ENCODE results near the gene ZNF337. TPM values are rescaled to one million over a fixed set of nuclear protein-coding genes. Genes with fewer than 3 reads are reported as not detected.

ZNF337 gene
- total and polyA plus RNA-seq, 2 donors (not counting 1 experiment from before 2014, with no cell fraction given): 16.2 to 24.7 TPM

DNA sequence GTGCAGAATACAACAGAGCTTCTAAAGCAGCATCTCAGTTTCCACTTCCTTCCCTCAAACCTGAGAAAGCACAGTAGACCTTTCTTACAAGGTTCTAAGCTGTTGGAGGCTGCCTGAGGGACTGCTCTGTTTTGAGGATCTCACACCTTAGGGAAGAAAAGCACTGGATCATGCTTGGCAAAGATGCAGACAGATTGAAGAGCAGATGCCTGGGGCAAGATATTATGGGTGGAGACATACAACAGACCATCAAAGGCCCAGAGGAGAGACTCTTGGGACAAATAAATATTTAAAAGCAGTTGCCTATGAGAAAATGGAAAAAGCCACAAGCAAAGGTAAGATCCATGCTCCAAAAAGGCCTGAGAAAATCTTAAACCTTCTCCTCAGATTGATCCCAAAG lies 6.2 kb downstream of the ZNF337 start:
- H3K27ac Mint-ChIP-seq: no peak overlapping the region
- peaks cover 6% of the 10 kb centered on the region for H3K79me2 ChIP-seq (ENCODE audit: control insufficient read depth, insufficient read depth, low read length)
- CTCF ChIA-PET: no interaction called here

More for the DNA sequence above, 6.2 kb downstream of the ZNF337 start:
- peaks cover 16% of the 10 kb centered on the region for H3K4me1 Mint-ChIP-seq
- H3K27ac ChIP-seq (ENCODE audit: low read length in 2 of 2): no peak overlapping the region
- H2AFZ ChIP-seq (ENCODE audit: insufficient read depth, low read depth, low read length, poor library complexity, severe bottlenecking): no peak overlapping the region
- no peak overlapping the region for H3K4me3 Mint-ChIP-seq
- no peaks in the 10 kb centered on the region for H3K9me3 ChIP-seq (ENCODE audit: control extremely low read depth in 1 of 3, control insufficient read depth in 2 of 3, insufficient read depth in 1 of 3, low read length in 2 of 3)
- peaks cover 0 to 4% of the 10 kb centered on the region in 2 donors for H3K4me1 ChIP-seq (ENCODE audit: control insufficient read depth in 2 of 2, insufficient read depth in 2 of 2, low read length in 2 of 2)
- POLR2A ChIA-PET: no interaction called here
- H3K27me3 Mint-ChIP-seq: no peaks in the 10 kb centered on the region
- H3K36me3 ChIP-seq (replicated peaks in 1 of 2; ENCODE audit: control extremely low read depth in 1 of 2, control insufficient read depth in 1 of 2, extremely low read depth in 1 of 2, insufficient read depth in 2 of 2, low read length in 1 of 2): no peaks in the 10 kb centered on the region
- no peak overlapping the region for H3K9ac ChIP-seq (ENCODE audit: low read length)
- no peak overlapping the region for H3K4me3 ChIP-seq (ENCODE audit: control extremely low read depth in 1 of 5, extremely low read depth in 1 of 5, insufficient read depth in 1 of 5, low read depth in 2 of 5, low read length in 4 of 5)
- ATAC-seq (ENCODE audit: low read depth) (no peak), DNase-seq (no peak)
- TF ChIP-seq EZH2 (IDR thresholded peaks at IDR 0.05; ENCODE audit: borderline replicate concordance, insufficient read depth, low read depth, low read length, poor library complexity, severe bottlenecking) (no peak), CTCF (IDR thresholded peaks at IDR 0.05) (no peak)
- no peaks in the 10 kb centered on the region for H4K20me1 ChIP-seq (ENCODE audit: control insufficient read depth, insufficient read depth, low read length, poor library complexity, severe bottlenecking)
- H3K27me3 ChIP-seq (replicated peaks in 1 of 4; ENCODE audit: control extremely low read depth in 1 of 4, control insufficient read depth in 3 of 4, insufficient read depth in 4 of 4, low read length in 3 of 4): no peaks in the 10 kb centered on the region
- H3K9me3 Mint-ChIP-seq (ENCODE audit: insufficient read depth): no peaks in the 10 kb centered on the region
- H3K4me2 ChIP-seq (replicated peaks; ENCODE audit: low read depth, low read length, poor library complexity, severe bottlenecking): no peak overlapping the region
- intact Hi-C loops (cut with micrococcal nuclease): no loop called here
